Choroid plexus epithelial cell (primary cell): ENCODE measurements around the gene CTAGE15.
"Not testable (repeated sequence)": the region's sequence is repeated elsewhere in the genome, so short reads cannot be mapped to it uniquely, and the experiment has no call there.

Experiments
- DNase-seq: peaks from one replicate; pipeline ENCODE4 v3.0.0-alpha.2; 2010; ENCODE audit warnings: low read depth
- H3K4me3 ChIP-seq: 2 replicates; pipeline ENCODE4 v1.5.1; 2011; ENCODE audit warnings: low read depth, mild to moderate bottlenecking, control low read depth, low read length, moderate library complexity
- CTCF ChIP-seq: conservative IDR thresholded peaks from 2 replicates; pipeline ENCODE4 v1.5.1; 2011; ENCODE audit warnings: low read depth, mild to moderate bottlenecking, control low read depth, inconsistent platforms, low read length, moderate library complexity

The CTAGE15 gene

GRCh38 chr7:143615545-143615944, 43.9 kb downstream of the CTAGE15 start:
- peak; percentile 43 for DNase-seq
- TF ChIP-seq CTCF: peak; percentile 37
- H3K4me3 ChIP-seq: not testable (repeated sequence)

- not testable (repeated sequence) for H3K4me3 ChIP-seq, DNase-seq
Observed at GRCh38 chr7:143617204-143617603, 45.6 kb downstream of the CTAGE15 start.

GRCh38 chr7:143620058-143620457, 48.5 kb downstream of the CTAGE15 start:
- not testable (repeated sequence) for DNase-seq, H3K4me3 ChIP-seq
- peak; percentile 25 for TF ChIP-seq CTCF

GRCh38 chr7:143620646-143621045, 49.0 kb downstream of the CTAGE15 start, which contains the start of gene TCAF2:
TSS of gene TCAF2 (plus strand) at chr7:143620974.
- peak within 1 kb of the TSS; percentile 42 for H3K4me3 ChIP-seq
- DNase-seq: not testable (repeated sequence)

GRCh38 chr7:143621175-143621574, 49.6 kb downstream of the CTAGE15 start:
- not testable (repeated sequence) for DNase-seq, H3K4me3 ChIP-seq

GRCh38 chr7:143622130-143622529, 50.5 kb downstream of the CTAGE15 start:
- not testable (repeated sequence) for DNase-seq

More at GRCh38 chr7:143622130-143622529, 50.5 kb downstream of the CTAGE15 start:
- H3K4me3 ChIP-seq: not testable (repeated sequence)
